ENCODE data around the gene POLR1E.

Gene POLR1E

GRCh38 chr9:37541465-37541864 is 55.7 kb downstream of the POLR1E start:
- no peak for DNase-seq

GRCh38 chr9:37542488-37542887 is 56.7 kb downstream of the POLR1E start:
- DNase-seq, result no peak

GRCh38 chr9:37542895-37543294 is 57.1 kb downstream of the POLR1E start:
- no peak for DNase-seq

- no peak for DNase-seq
Measured at GRCh38 chr9:37543468-37543867, 57.7 kb downstream of the POLR1E start.

- DNase-seq, result no peak
Measured at GRCh38 chr9:37547328-37547878, 61.7 kb downstream of the POLR1E start.

- DNase-seq, result no peak
Measured at GRCh38 chr9:37549527-37549926, 63.8 kb downstream of the POLR1E start.

- no peak for DNase-seq
Measured at GRCh38 chr9:37550781-37551180, 65.0 kb downstream of the POLR1E start.

- no peak for DNase-seq
Measured at GRCh38 chr9:37551468-37551867, 65.7 kb downstream of the POLR1E start.

- DNase-seq, result no peak
Measured at GRCh38 chr9:37551888-37552287, 66.1 kb downstream of the POLR1E start.
